HUES6 (cell line): ENCODE data around the gene PUM2.

ENCODE experiments used
- H3K27ac ChIP-seq: 2 replicates; pipeline ENCODE4 v1.7.0; 2013; ENCODE audit warnings: low read depth, mild to moderate bottlenecking, low read length, inconsistent platforms
- H3K27me3 ChIP-seq: 2 replicates; pipeline ENCODE4 v1.6.1; 2013; ENCODE audit warnings: low read length; ENCODE audit not compliant: control insufficient read depth, insufficient read depth
- H3K36me3 ChIP-seq: 2 replicates; pipeline ENCODE4 v1.6.1; 2013; ENCODE audit warnings: low read length; ENCODE audit not compliant: control insufficient read depth, insufficient read depth
- H3K4me1 ChIP-seq: 2 replicates; pipeline ENCODE4 v1.6.1; 2013; ENCODE audit warnings: low read length; ENCODE audit not compliant: control insufficient read depth, insufficient read depth
- H3K4me3 ChIP-seq: 2 replicates; pipeline ENCODE4 v1.5.1; 2013; ENCODE audit warnings: low read depth, low read length
- H3K9ac ChIP-seq: one replicate; pipeline ENCODE4 v1.6.1; 2013; ENCODE audit warnings: mild to moderate bottlenecking, low read length
- H3K9me3 ChIP-seq: 2 replicates; pipeline ENCODE4 v1.6.1; 2013; ENCODE audit warnings: low read depth, low read length; ENCODE audit not compliant: control insufficient read depth, insufficient read depth

PUM2 gene

GRCh38 chr2:20222014-20222768 is 128.5 kb downstream of the PUM2 start:
- no peaks in the 10 kb centered on the region for H3K9me3 ChIP-seq
- H3K36me3 ChIP-seq = peaks cover 12% of the 10 kb centered on the region
- H3K4me3 ChIP-seq = 0 out of 2 replicates have a peak overlapping the region, but pooled peaks have one; percentile 71
- H3K27me3 ChIP-seq = peaks cover 9% of the 10 kb centered on the region; the same call in 1 of the 2 replicates
- H3K4me1 ChIP-seq = peaks cover 28% of the 10 kb centered on the region
- H3K27ac ChIP-seq = no peak overlapping the region
- no peak overlapping the region for H3K9ac ChIP-seq

DNA sequence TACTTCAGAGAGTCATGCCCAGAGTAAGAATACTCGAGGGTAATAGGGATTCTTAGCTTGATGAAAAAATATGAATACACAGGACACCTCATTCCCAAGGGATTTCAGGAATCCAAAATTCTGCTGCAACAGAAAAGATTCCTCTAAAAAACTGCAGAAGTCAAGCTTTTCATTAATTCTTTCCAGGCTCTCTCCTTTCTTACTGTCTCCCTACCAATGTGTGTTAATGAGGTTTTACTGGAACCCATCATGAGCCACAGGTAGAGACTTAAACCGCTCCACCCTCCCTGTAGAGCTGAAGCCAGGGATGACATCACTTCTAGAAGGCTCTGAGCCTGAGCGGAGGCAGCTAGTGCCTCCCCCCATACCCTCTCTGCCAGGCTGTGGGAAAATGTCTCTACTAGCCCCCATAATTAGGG is 129.1 kb downstream of the PUM2 start:
- Histone ChIP-seq H3K4me3 (no peak overlapping the region), H3K27ac (no peak overlapping the region), H3K4me1 (peaks cover 28% of the 10 kb centered on the region)

DNA sequence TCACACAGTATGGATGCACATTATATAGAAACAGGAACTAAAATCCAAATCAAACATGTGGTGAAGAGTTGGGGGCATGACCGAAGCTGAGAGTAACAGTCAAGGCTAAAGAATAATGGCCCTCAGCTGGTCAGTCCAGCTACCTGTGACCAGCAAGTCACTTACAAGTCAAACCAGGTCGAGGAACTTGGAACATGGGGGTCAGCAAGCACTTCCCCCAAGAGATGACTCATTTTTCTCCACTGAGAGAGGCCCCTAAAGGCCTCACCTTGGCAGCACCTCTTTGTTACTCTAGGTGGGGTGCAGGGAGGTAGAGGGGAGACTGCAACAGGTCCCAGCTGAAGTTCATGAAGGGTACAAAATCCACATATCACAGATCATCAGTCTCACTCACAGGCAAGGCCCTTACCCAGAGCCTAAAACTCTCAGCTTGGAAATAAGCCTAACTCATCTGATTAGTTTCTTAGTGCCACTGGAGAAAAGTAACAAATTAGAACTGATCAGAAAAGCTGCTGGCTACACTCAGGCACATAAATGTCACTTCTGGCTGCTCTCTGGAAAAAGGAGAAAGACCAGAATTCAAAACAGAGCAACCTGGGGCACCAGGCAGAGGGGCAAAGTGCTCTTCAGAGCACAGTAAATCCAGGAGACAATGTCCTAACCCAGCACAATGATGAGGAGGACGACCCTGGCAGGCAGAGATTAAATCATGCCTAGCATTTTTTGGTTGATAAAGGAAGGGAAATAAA is 129.7 kb downstream of the PUM2 start:
- peaks cover 12% of the 10 kb centered on the region for H3K36me3 ChIP-seq
- peaks cover 24% of the 10 kb centered on the region for H3K4me1 ChIP-seq
- peaks cover 5% of the 10 kb centered on the region; the same call in 1 of the 2 replicates for H3K27me3 ChIP-seq
- H3K4me3 ChIP-seq = no peak overlapping the region
- H3K9me3 ChIP-seq = no peaks in the 10 kb centered on the region
- H3K27ac ChIP-seq = no peak overlapping the region
- no peak overlapping the region for H3K9ac ChIP-seq

More for the DNA sequence above, 129.1 kb downstream of the PUM2 start:
- Histone ChIP-seq H3K27me3 (peaks cover 9% of the 10 kb centered on the region; the same call in 1 of the 2 replicates), H3K36me3 (peaks cover 12% of the 10 kb centered on the region), H3K9ac (no peak overlapping the region), H3K9me3 (no peaks in the 10 kb centered on the region)

- H3K27ac ChIP-seq = no peak overlapping the region
- H3K4me1 ChIP-seq = peaks cover 22% of the 10 kb centered on the region
- H3K9me3 ChIP-seq = no peaks in the 10 kb centered on the region
- no peak overlapping the region for H3K9ac ChIP-seq
- H3K36me3 ChIP-seq = peaks cover 12% of the 10 kb centered on the region
- H3K4me3 ChIP-seq = no peak overlapping the region
- H3K27me3 ChIP-seq = no peaks in the 10 kb centered on the region
These were observed 130.8 kb downstream of the PUM2 start for GRCh38 chr2:20219763-20220380.

DNA sequence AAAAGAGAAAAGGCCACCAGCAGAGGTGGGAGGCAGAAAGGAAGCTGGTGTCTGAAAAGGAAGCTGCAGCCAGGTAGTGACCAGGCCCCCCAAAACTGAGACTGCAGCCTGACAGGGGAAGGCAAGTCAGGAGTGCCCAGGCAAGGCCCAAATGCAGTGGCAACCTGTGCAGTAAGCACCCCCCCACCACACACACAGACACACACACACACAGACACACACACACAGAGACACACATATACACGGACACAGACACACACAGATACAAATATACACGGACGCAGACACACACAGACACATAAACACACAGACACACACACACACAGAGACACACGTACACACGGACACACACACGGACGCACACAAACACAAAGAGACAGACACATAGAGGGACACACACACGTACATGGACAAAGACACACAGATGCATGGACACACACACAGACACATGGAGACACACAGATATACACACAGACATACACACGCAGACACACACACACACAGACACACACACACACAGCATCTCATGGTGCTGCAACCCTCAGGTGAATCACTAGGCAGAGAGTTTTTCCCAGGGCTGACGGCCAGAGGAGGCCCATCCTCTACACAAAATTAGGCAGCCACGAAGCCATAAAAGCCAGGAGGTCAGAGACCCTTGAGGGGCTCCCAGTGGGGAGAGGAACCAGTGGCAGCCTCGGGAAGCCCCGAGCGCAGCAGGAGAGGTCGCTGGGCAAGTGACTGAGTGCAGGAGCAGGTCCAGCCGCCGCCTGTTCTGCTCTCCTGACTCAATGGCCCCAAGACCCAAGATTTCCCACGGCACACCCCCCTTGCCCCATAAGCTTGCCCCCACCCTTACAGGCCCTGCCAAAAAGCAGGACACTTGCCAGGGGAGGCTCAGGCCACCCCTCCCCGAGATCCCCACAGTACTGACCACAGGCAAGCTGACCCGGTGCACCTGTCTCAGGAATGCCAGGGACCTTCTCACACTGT is 132.0 kb downstream of the PUM2 start:
- Histone ChIP-seq H3K9me3 (no peaks in the 10 kb centered on the region), H3K27ac (no peak overlapping the region), H3K27me3 (no peaks in the 10 kb centered on the region), H3K4me1 (peaks cover 34% of the 10 kb centered on the region), H3K4me3 (no peak overlapping the region), H3K36me3 (peaks cover 12% of the 10 kb centered on the region), H3K9ac (no peak overlapping the region)

DNA sequence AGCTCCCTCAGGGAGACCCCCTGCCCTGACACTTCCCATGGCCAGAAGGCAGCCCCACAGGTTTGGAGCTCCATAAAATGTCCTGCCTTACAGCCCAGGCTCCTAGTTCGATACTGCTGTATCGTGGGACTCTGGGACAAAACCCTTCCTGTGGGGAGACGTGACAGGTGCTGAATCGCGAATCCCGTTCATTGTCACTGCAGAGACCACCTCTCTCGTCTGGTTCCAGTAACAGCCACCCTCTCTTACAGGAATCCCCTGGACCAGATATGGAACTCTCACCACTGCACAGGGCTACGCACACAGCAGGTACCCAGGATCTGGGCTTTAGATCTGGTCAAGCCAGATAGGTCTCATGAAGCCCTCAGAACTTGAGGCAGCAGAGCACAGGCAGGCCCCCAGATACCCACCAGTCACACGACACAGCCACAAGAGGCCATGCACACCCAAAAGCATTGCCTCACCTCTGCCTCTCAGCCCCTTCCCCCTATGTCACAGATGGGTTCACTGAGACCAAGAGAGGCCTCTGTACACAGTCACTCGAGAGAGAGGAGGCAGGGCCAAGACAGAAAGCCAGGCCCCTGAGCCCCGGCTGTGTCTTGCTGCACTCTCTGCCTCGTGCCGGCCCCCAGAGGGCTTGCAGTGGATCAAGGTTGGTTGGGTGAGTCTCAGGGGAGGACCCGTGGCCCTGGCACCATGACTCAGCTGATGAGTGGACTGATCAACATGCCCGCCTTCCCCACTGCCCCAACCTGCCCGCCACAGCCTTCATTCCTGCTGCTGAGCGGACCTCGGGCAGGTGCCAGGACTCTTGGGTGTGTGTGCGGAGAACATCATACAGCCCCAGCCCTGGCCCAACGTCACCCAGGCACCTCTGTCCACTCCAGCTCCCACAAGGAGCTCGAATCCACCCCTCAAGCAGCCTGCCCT is 133.3 kb downstream of the PUM2 start:
- H3K4me1 ChIP-seq = peaks cover 39% of the 10 kb centered on the region
- H3K27me3 ChIP-seq = no peaks in the 10 kb centered on the region
- H3K36me3 ChIP-seq = peaks cover 12% of the 10 kb centered on the region
- H3K9ac ChIP-seq = no peak overlapping the region
- H3K4me3 ChIP-seq = no peak overlapping the region
- H3K27ac ChIP-seq = no peak overlapping the region
- no peaks in the 10 kb centered on the region for H3K9me3 ChIP-seq

GRCh38 chr2:20216130-20217025 is 134.3 kb downstream of the PUM2 start:
- Histone ChIP-seq H3K36me3 (peaks cover 12% of the 10 kb centered on the region), H3K4me3 (no peak overlapping the region), H3K9me3 (no peaks in the 10 kb centered on the region), H3K4me1 (peaks cover 35% of the 10 kb centered on the region), H3K27ac (no peak overlapping the region), H3K27me3 (no peaks in the 10 kb centered on the region), H3K9ac (no peak overlapping the region)

DNA sequence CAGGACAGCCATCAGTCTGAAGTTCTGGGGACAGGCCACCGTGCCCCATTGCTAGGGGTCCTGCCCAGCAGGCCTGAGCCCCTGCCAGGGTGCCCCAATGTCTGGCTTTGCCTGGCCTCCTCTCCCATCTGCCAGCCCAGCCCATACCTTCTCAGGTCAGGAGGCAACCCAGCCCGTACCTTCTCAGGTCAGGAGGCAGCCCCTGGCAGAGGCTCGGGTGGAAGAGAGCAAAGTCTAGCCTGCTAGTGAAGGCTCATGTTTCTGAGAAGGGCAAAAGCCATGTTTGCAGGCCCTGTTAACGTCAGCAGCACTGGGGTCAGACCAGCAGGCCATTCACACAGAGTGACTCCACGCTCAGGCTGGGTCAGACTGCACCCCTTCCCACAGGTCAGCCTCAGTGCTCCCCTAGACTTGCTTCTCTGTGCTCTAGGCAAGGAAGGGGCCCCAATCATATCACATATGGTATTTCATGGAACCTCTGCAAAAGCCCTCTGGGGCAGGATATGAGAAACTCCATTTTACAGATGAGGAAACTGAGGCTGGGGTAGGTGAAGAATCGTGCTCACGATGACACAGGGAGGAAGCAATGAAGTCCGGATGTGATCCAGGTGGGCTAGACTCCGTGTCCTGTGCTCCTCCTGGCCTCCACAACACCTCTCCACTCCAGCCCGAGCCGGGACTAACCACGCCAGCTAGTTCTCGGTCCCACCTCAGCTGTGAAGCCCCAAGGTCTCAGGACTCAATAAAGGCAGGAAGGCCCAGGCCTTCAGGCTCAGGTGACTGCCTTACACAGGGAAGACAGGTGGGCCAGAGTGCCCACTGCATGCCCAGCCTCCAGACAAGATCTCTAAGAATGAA is 135.2 kb downstream of the PUM2 start:
- Histone ChIP-seq H3K27me3 (no peaks in the 10 kb centered on the region), H3K4me3 (no peak overlapping the region), H3K4me1 (peaks cover 34% of the 10 kb centered on the region), H3K27ac (no peak overlapping the region), H3K9me3 (no peaks in the 10 kb centered on the region), H3K36me3 (peaks cover 10% of the 10 kb centered on the region), H3K9ac (no peak overlapping the region)
